Progenitor cell of endocrine pancreas (in vitro differentiated cells): ENCODE data around the gene CD164L2. TPM values are rescaled to one million over a fixed set of nuclear protein-coding genes. Genes with fewer than 3 reads are reported as not detected.

Source experiments
- DNase-seq: peaks from one replicate; pipeline ENCODE4 v3.0.0; 2021; ENCODE audit warnings: low spot score; ENCODE audit not compliant: unreplicated experiment
- H3K27ac Mint-ChIP-seq: 2 replicates; pipeline ENCODE4 v1.8.0; 2021; ENCODE audit warnings: mild to moderate bottlenecking, moderate library complexity, mixed read lengths
- H3K27me3 Mint-ChIP-seq: 2 replicates; pipeline ENCODE4 v1.8.0; 2021; ENCODE audit warnings: mixed read lengths
- H3K36me3 Mint-ChIP-seq: 2 replicates; pipeline ENCODE4 v1.8.0; 2022; ENCODE audit warnings: mixed read lengths; ENCODE audit not compliant: insufficient read depth
- H3K4me1 Mint-ChIP-seq: 2 replicates; pipeline ENCODE4 v1.8.0; 2021; ENCODE audit warnings: low read depth, mixed read lengths
- H3K4me3 Mint-ChIP-seq: 2 replicates; pipeline ENCODE4 v1.8.0; 2021; ENCODE audit warnings: low read depth, mild to moderate bottlenecking, moderate library complexity, mixed read lengths
- H3K9me3 Mint-ChIP-seq: 2 replicates; pipeline ENCODE4 v1.8.0; 2021; ENCODE audit warnings: low read depth, mixed read lengths
- total RNA-seq: library from RNA; stranded (reverse); gene quantifications from 2 replicates; pipeline ENCODE4 v1.2.1, GENCODE V29; 2021
- TF ChIP-seq, protein P1 (sequence below): fragments of 200-600 bp; sonication (generic); IDR thresholded peaks from one replicate; pipeline ENCODE4 v1.5.0; 2021; ENCODE audit warnings: antibody characterized with exemption, mild to moderate bottlenecking; ENCODE audit not compliant: unreplicated experiment

CD164L2 gene
- total RNA-seq, 1 donor from 2014 or later, result not detected

DNA sequence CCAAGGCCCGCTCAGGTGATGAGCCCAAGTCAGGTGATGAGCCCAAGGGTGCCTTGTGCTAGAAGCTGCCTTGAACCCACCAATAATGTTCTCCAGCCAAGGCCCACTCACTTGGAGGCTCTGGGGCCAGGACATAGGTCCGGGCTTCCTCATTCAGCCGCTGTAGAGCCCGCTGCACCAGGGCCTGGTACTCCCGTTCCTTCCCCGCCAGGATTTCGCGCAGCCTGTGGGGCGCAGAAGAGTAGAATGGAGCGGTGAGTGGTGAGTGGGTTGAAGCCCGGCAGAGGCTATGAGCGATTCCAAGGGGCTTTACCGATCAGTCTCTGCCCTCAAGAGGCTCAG is 26.9 kb downstream of the CD164L2 start:
- TF ChIP-seq, protein P1, sequence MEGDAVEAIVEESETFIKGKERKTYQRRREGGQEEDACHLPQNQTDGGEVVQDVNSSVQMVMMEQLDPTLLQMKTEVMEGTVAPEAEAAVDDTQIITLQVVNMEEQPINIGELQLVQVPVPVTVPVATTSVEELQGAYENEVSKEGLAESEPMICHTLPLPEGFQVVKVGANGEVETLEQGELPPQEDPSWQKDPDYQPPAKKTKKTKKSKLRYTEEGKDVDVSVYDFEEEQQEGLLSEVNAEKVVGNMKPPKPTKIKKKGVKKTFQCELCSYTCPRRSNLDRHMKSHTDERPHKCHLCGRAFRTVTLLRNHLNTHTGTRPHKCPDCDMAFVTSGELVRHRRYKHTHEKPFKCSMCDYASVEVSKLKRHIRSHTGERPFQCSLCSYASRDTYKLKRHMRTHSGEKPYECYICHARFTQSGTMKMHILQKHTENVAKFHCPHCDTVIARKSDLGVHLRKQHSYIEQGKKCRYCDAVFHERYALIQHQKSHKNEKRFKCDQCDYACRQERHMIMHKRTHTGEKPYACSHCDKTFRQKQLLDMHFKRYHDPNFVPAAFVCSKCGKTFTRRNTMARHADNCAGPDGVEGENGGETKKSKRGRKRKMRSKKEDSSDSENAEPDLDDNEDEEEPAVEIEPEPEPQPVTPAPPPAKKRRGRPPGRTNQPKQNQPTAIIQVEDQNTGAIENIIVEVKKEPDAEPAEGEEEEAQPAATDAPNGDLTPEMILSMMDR, result no peak
- Mint-ChIP-seq H3K27ac (no peak overlapping the region), H3K4me1 (peaks cover 4% of the 10 kb centered on the region), H3K27me3 (peaks cover 53% of the 10 kb centered on the region), H3K4me3 (no peak overlapping the region), H3K36me3 (no peaks in the 10 kb centered on the region), H3K9me3 (no peaks in the 10 kb centered on the region)
- DNase-seq, result no peak

DNA sequence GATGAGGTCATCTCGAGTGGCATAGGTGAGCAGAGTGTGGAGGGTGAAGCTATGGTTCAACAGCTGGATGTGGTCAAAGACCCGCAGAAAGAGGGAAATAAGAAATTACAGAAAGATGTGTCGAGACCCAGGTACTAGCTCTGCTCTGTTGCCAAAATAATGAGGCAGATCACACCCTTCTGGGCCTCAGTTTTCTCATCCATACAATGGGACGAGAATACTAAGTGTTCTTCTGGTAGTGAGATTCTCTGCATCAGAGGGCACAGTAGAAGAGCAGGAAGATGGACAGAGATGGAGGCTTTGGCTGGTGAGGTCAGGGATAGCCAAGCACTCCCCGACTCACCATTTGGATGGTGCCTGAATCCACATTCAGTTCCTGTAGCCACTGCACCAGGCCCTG is 27.4 kb downstream of the CD164L2 start:
- DNase-seq, result no peak
- H3K36me3 Mint-ChIP-seq, result no peaks in the 10 kb centered on the region
- H3K4me3 Mint-ChIP-seq, result no peak overlapping the region
- H3K4me1 Mint-ChIP-seq, result peaks cover 4% of the 10 kb centered on the region
- peaks cover 53% of the 10 kb centered on the region for H3K27me3 Mint-ChIP-seq
- no peak overlapping the region for H3K27ac Mint-ChIP-seq
- H3K9me3 Mint-ChIP-seq, result no peaks in the 10 kb centered on the region
- TF ChIP-seq, protein P1, result no peak

DNA sequence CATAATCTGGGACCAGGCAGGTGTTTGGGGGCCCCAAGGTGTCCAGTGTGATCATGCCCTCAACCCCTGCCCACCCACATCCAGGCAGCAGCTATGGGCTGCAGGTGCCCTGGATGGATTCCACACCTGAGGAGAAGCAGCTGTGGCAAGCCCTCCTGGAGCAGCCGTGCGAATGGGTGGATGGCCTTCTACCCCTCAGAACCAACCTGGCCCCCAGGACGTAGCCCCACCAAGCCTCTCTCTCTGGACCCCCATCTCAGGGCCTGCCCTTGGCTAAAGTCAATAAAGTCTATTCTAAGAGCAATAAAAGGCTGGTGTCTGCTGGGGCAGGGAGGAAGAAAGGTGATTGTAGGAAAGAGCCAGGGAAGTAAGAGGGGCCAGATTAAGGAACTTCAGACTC is 29.5 kb downstream of the CD164L2 start:
- H3K4me3 Mint-ChIP-seq, result no peak overlapping the region
- TF ChIP-seq, protein P1, result no peak
- H3K4me1 Mint-ChIP-seq, result no peaks in the 10 kb centered on the region

DNA sequence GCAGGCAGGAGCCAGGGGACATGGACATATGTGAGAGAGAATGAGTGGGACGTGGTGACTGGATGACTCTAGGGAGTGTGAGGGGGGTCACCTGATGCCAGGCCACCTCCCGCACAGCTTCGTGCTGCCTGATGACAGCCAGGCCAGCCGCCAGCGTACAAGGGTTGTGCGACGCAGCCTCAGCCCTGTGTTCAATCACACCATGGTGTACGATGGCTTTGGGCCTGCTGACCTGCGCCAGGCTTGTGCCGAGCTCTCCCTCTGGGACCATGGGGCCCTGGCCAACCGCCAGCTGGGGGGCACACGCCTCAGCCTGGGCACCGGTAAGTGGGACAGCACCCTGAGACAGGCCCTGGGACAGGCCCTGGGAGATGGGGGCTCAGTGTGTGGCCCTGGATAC is 30.0 kb downstream of the CD164L2 start:
- Mint-ChIP-seq H3K36me3 (no peaks in the 10 kb centered on the region), H3K4me3 (no peak overlapping the region), H3K9me3 (no peaks in the 10 kb centered on the region), H3K27me3 (peaks cover 41% of the 10 kb centered on the region), H3K4me1 (no peaks in the 10 kb centered on the region), H3K27ac (no peak overlapping the region)
- DNase-seq, result no peak
- TF ChIP-seq, protein P1, result no peak

More for the DNA sequence above, 29.5 kb downstream of the CD164L2 start:
- Mint-ChIP-seq H3K27ac (no peak overlapping the region), H3K9me3 (no peaks in the 10 kb centered on the region), H3K27me3 (peaks cover 46% of the 10 kb centered on the region), H3K36me3 (no peaks in the 10 kb centered on the region)
- DNase-seq, result no peak

DNA sequence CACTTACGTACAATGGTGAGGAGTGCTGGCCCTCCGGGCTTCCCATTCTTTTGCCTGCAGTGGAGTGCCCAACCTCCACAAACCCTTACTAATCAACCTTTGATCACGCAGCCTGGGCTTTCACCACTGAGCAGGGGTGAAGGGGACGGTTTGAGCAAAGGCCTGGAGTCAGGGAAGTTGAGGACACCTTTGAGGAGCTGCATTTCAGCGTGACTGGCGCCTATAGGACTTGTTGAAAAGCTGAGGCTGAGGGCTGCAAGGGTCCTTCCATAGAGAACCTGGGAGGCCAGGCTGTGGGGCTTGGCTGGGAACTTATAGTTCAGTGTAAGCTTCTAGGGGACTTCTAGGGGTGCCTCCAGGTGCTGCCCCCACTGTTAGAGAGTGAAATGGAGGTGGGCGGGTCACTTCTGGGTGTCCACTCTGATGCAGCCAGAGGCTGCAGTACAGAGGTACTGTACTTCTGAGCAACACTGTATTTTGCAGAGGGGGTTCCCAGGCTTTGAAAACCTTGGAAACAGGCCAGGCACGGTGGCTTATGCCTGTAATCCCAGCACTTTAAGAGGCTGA is 31.5 kb downstream of the CD164L2 start:
- no peaks in the 10 kb centered on the region for H3K36me3 Mint-ChIP-seq
- H3K4me3 Mint-ChIP-seq, result peak overlapping the region; percentile 62
- no peaks in the 10 kb centered on the region for H3K9me3 Mint-ChIP-seq
- TF ChIP-seq, protein P1, result no peak
- H3K4me1 Mint-ChIP-seq, result no peaks in the 10 kb centered on the region
- DNase-seq, result no peak
- no peak overlapping the region for H3K27ac Mint-ChIP-seq
- peaks cover 43% of the 10 kb centered on the region for H3K27me3 Mint-ChIP-seq
